ENCODE measurements around the gene ACSF3.
A peak's percentile ranks its signal among the peaks of the same experiment; 100 is the strongest.

- TF ChIP-seq CTCF (conservative IDR thresholded peaks at IDR 0.05 in 1 of 2, IDR thresholded peaks at IDR 0.05 in 1 of 2; ENCODE audit: low read depth in 1 of 2, low read length in 2 of 2) (peak in 1 of 2 donors; percentile 7), EZH2 (IDR thresholded peaks at IDR 0.05; ENCODE audit: low read length, missing control alignments) (no peak)
Observed at GRCh38 chr16:89168381-89169189, 74.9 kb downstream of the ACSF3 start.

Measured in fibroblast of lung (primary cell).